Measurements from ENCODE around the gene HAUS6. TPM values are rescaled to one million over a fixed set of nuclear protein-coding genes. Genes with fewer than 3 reads are reported as not detected.

HAUS6 gene
- total and polyA plus RNA-seq, 2 of the 13 experiments (the other 11 are each of a cell fraction or from before 2014, with no cell fraction given) = 9.8 to 31.1 TPM

- TF ChIP-seq HBP1 (CRISPR knock-in tag; IDR thresholded peaks at IDR 0.05; ENCODE audit: low read depth) (peak; percentile 39; the same call in 1 of the 2 replicates), ZBTB25 (CRISPR knock-in tag; IDR thresholded peaks at IDR 0.05) (peak; percentile 94; the same call in 1 of the 2 replicates), PHF5A (CRISPR knock-in tag; IDR thresholded peaks at IDR 0.05; ENCODE audit: low read depth, unreplicated experiment) (no peak), RCOR2 (CRISPR knock-in tag; IDR thresholded peaks at IDR 0.05) (0 out of 2 replicates have a peak, but pooled peaks have one; percentile 52), ZNF460 (CRISPR knock-in tag; IDR thresholded peaks at IDR 0.05; ENCODE audit: borderline replicate concordance) (no peak; the same call in 1 of the 2 replicates), GATAD1 (CRISPR knock-in tag; IDR thresholded peaks at IDR 0.05) (peak; percentile 87), CCAR2 (optimal IDR thresholded peaks at IDR 0.05; ENCODE audit: low read depth, low read length) (no peak), SKIL (CRISPR knock-in tag; IDR thresholded peaks at IDR 0.05; ENCODE audit: borderline replicate concordance) (no peak), ZNF431 (CRISPR knock-in tag; IDR thresholded peaks at IDR 0.05; ENCODE audit: borderline replicate concordance, low read depth) (peak; percentile 78; the same call in 1 of the 2 replicates), ZNF800 (CRISPR knock-in tag; IDR thresholded peaks at IDR 0.05) (peak; percentile 53; the same call in 1 of the 2 replicates), SCMH1 (CRISPR knock-in tag; IDR thresholded peaks at IDR 0.05; ENCODE audit: borderline replicate concordance) (no peak), MXD4 (CRISPR knock-in tag; IDR thresholded peaks at IDR 0.05) (peak; percentile 91), ZNF557 (CRISPR knock-in tag; IDR thresholded peaks at IDR 0.05) (peak; percentile 79; the same call in 1 of the 2 replicates), DPF2 (CRISPR knock-in tag; IDR thresholded peaks at IDR 0.05; ENCODE audit: borderline replicate concordance, low read depth) (no peak), PPARG (CRISPR knock-in tag; conservative IDR thresholded peaks at IDR 0.05) (0 out of 2 replicates have a peak, but pooled peaks have one; percentile 12), GFI1 (CRISPR knock-in tag; IDR thresholded peaks at IDR 0.05; ENCODE audit: borderline replicate concordance) (0 out of 2 replicates have a peak, but pooled peaks have one; percentile 27), ZBTB38 (CRISPR knock-in tag; IDR thresholded peaks at IDR 0.05) (peak; percentile 94)
- TF ChIP-seq, protein P1, sequence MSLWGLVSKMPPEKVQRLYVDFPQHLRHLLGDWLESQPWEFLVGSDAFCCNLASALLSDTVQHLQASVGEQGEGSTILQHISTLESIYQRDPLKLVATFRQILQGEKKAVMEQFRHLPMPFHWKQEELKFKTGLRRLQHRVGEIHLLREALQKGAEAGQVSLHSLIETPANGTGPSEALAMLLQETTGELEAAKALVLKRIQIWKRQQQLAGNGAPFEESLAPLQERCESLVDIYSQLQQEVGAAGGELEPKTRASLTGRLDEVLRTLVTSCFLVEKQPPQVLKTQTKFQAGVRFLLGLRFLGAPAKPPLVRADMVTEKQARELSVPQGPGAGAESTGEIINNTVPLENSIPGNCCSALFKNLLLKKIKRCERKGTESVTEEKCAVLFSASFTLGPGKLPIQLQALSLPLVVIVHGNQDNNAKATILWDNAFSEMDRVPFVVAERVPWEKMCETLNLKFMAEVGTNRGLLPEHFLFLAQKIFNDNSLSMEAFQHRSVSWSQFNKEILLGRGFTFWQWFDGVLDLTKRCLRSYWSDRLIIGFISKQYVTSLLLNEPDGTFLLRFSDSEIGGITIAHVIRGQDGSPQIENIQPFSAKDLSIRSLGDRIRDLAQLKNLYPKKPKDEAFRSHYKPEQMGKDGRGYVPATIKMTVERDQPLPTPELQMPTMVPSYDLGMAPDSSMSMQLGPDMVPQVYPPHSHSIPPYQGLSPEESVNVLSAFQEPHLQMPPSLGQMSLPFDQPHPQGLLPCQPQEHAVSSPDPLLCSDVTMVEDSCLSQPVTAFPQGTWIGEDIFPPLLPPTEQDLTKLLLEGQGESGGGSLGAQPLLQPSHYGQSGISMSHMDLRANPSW (CRISPR knock-in tag; IDR thresholded peaks at IDR 0.05; ENCODE audit: borderline replicate concordance) = peak; percentile 80; the same call in 1 of the 2 replicates
Measured at GRCh38 chr9:19048966-19049916, 53.5 kb downstream of the HAUS6 start, which contains the start of gene RRAGA (continued).

All from HepG2 (cell line).